T47D (cell line): ENCODE results near the gene ADAMTSL1.
A peak's percentile ranks its signal among the peaks of the same experiment; 100 is the strongest.

Experiments used
- DNase-seq, 2 experiments: peaks; one replicate each; pipeline versions ENCODE4 v3.0.0 to v3.0.0-alpha.2; 2011 to 2012; ENCODE audit warnings: low read depth in 1 of 2, low spot score in 1 of 2
- JUND ChIP-seq: IDR thresholded peaks from 2 replicates; pipeline ENCODE4 v1.6.1; 2012; ENCODE audit warnings: low read depth
- in situ Hi-C: cut with HindIII; loops from 2 replicates; pipeline ENCODE4 v1.10.0; 2016; ENCODE audit warnings: low sequenced_read_pairs, low pct_unique_long_range_greater_than_20kb

ADAMTSL1 gene

GRCh38 chr9:18810581-18810980 lies 336.6 kb downstream of the ADAMTSL1 start:
- no peak for TF ChIP-seq JUND
- no peak for DNase-seq
- in situ Hi-C loops: no loop called here

GRCh38 chr9:18811171-18811570 lies 337.2 kb downstream of the ADAMTSL1 start:
- no peak for DNase-seq
- in situ Hi-C loops: no loop called here
- no peak for TF ChIP-seq JUND

GRCh38 chr9:18819418-18819817 lies 345.5 kb downstream of the ADAMTSL1 start:
- no peak for DNase-seq
- in situ Hi-C loops: no loop called here
- TF ChIP-seq JUND: no peak

GRCh38 chr9:18820566-18821095 lies 346.7 kb downstream of the ADAMTSL1 start:
- in situ Hi-C loops: no loop called here
- no peak for TF ChIP-seq JUND
- no peak for DNase-seq

- DNase-seq: no peak
- in situ Hi-C loops: no loop called here
- TF ChIP-seq JUND: no peak
These were observed 347.8 kb downstream of the ADAMTSL1 start for GRCh38 chr9:18821788-18822187.

GRCh38 chr9:18822850-18823249 lies 348.9 kb downstream of the ADAMTSL1 start:
- in situ Hi-C loops: no loop called here
- DNase-seq: no peak
- TF ChIP-seq JUND: no peak

GRCh38 chr9:18824095-18824666 lies 350.2 kb downstream of the ADAMTSL1 start:
- TF ChIP-seq JUND: no peak
- in situ Hi-C loops: no loop called here
- DNase-seq: peak in 1 of 2 experiments; percentile 36

GRCh38 chr9:18825656-18826170 lies 351.8 kb downstream of the ADAMTSL1 start:
- DNase-seq: no peak
- TF ChIP-seq JUND: no peak
- in situ Hi-C loops: no loop called here

- in situ Hi-C loops: no loop called here
- no peak for DNase-seq
- no peak for TF ChIP-seq JUND
These were observed 352.3 kb downstream of the ADAMTSL1 start for GRCh38 chr9:18826248-18826647.

- no peak for TF ChIP-seq JUND
- no peak for DNase-seq
- in situ Hi-C loops: no loop called here
These were observed 355.1 kb downstream of the ADAMTSL1 start for GRCh38 chr9:18829066-18829465.

- TF ChIP-seq JUND: no peak
- no peak for DNase-seq
- in situ Hi-C loops: no loop called here
These were observed 355.9 kb downstream of the ADAMTSL1 start for GRCh38 chr9:18829873-18830272.

- in situ Hi-C loops: no loop called here
- no peak for DNase-seq
- TF ChIP-seq JUND: no peak
These were observed 360.9 kb downstream of the ADAMTSL1 start for GRCh38 chr9:18834740-18835361.

- in situ Hi-C loops: no loop called here
- TF ChIP-seq JUND: no peak
- no peak for DNase-seq
These were observed 363.4 kb downstream of the ADAMTSL1 start for GRCh38 chr9:18837402-18837801.
